Measurements from ENCODE around the gene DNAH17. TPM values are rescaled to one million over a fixed set of nuclear protein-coding genes. Genes with fewer than 3 reads are reported as not detected.

The DNAH17 gene
- polyA plus RNA-seq, 1 of the 3 experiments (the other 2 are of a cell fraction): not detected

GRCh38 chr17:78438271-78438691 is 138.9 kb downstream of the DNAH17 start:
- 74% methylated on average over 10 of the region's 10 CpGs for WGBS (ENCODE audit: low lambda C conversion rate)
- Histone ChIP-seq H3K9me3 (no peaks in the 10 kb centered on the region), H3K4me1 (ENCODE audit: control insufficient read depth in 1 of 2, insufficient read depth in 2 of 2, low read depth in 1 of 2, low read length in 1 of 2) (peaks cover 0 to 9% of the 10 kb centered on the region in 2 experiments; a peak in 1 of 4 replicates), H2AFZ (ENCODE audit: low read depth) (no peak overlapping the region), H3K27ac (ENCODE audit: low read depth in 2 of 2, low read length in 1 of 2) (no peak overlapping the region), H3K27me3 (ENCODE audit: insufficient read depth) (no peaks in the 10 kb centered on the region), H3K79me2 (ENCODE audit: insufficient read depth) (no peaks in the 10 kb centered on the region), H3K4me3 (ENCODE audit: low read depth in 2 of 2, low read length in 1 of 2) (no peak overlapping the region), H3K9me2 (no peaks in the 10 kb centered on the region), H3K36me3 (replicated peaks in 1 of 2; ENCODE audit: control insufficient read depth in 1 of 2, insufficient read depth in 2 of 2, low read length in 1 of 2) (no peaks in the 10 kb centered on the region), H3K4me2 (no peak overlapping the region), H4K20me1 (ENCODE audit: insufficient read depth) (no peaks in the 10 kb centered on the region), H3K9ac (no peak overlapping the region), H3F3A (replicated peaks; ENCODE audit: insufficient read depth) (no peaks in the 10 kb centered on the region)
- CTCF ChIA-PET: interaction anchor here (1.1 to 2.6 kb wide), 3 partner anchors 7 to 77 kb away, joined by 3 to 10 read pairs (median 3); no protein-coding TSS in a partner anchor
- POLR2A ChIA-PET: no interaction called here
- TF ChIP-seq, protein P1, sequence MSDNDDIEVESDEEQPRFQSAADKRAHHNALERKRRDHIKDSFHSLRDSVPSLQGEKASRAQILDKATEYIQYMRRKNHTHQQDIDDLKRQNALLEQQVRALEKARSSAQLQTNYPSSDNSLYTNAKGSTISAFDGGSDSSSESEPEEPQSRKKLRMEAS (IDR thresholded peaks at IDR 0.05; ENCODE audit: low read depth): no peak
- TF ChIP-seq GABPA (IDR thresholded peaks at IDR 0.05; ENCODE audit: low read depth) (no peak), TCF12 (IDR thresholded peaks at IDR 0.05) (no peak), MEF2A (IDR thresholded peaks at IDR 0.05; ENCODE audit: borderline replicate concordance, low read depth) (no peak), MXI1 (IDR thresholded peaks at IDR 0.05; ENCODE audit: low read depth, low read length) (no peak), EZH2phosphoT487 (IDR thresholded peaks at IDR 0.05; ENCODE audit: borderline replicate concordance, low read depth) (no peak), NFIC (IDR thresholded peaks at IDR 0.05; ENCODE audit: borderline replicate concordance) (no peak), USF1 (IDR thresholded peaks at IDR 0.05; ENCODE audit: borderline replicate concordance, low read depth) (no peak)
- DNase-seq: no peak

GRCh38 chr17:78437508-78438169 is 139.6 kb downstream of the DNAH17 start:
- H3K36me3 ChIP-seq (replicated peaks in 1 of 2; ENCODE audit: control insufficient read depth in 1 of 2, insufficient read depth in 2 of 2, low read length in 1 of 2): no peaks in the 10 kb centered on the region
- ChIA-PET POLR2A (interaction anchor here (0.6 kb wide), 1 partner anchor 61 kb away, joined by 4 read pairs; no protein-coding TSS in a partner anchor), CTCF (interaction anchor here (0.6 to 2.6 kb wide), 6 partner anchors 8 to 326 kb away, joined by 3 to 11 read pairs (median 6); no protein-coding TSS in a partner anchor)
- H3K9me2 ChIP-seq: no peaks in the 10 kb centered on the region
- H3K27ac ChIP-seq (ENCODE audit: low read depth in 2 of 2, low read length in 1 of 2): no peak overlapping the region
- H3K4me2 ChIP-seq: no peak overlapping the region
- H3K4me1 ChIP-seq (ENCODE audit: control insufficient read depth in 1 of 2, insufficient read depth in 2 of 2, low read depth in 1 of 2, low read length in 1 of 2): peaks cover 0 to 9% of the 10 kb centered on the region in 2 experiments; a peak in 1 of 4 replicates
- TF ChIP-seq, protein P2, sequence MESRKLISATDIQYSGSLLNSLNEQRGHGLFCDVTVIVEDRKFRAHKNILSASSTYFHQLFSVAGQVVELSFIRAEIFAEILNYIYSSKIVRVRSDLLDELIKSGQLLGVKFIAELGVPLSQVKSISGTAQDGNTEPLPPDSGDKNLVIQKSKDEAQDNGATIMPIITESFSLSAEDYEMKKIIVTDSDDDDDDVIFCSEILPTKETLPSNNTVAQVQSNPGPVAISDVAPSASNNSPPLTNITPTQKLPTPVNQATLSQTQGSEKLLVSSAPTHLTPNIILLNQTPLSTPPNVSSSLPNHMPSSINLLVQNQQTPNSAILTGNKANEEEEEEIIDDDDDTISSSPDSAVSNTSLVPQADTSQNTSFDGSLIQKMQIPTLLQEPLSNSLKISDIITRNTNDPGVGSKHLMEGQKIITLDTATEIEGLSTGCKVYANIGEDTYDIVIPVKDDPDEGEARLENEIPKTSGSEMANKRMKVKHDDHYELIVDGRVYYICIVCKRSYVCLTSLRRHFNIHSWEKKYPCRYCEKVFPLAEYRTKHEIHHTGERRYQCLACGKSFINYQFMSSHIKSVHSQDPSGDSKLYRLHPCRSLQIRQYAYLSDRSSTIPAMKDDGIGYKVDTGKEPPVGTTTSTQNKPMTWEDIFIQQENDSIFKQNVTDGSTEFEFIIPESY (IDR thresholded peaks at IDR 0.05; ENCODE audit: borderline replicate concordance, low read depth): no peak
- TF ChIP-seq TEAD4 (IDR thresholded peaks at IDR 0.05; ENCODE audit: borderline replicate concordance, insufficient read depth) (no peak), FOSL2 (IDR thresholded peaks at IDR 0.05; ENCODE audit: borderline replicate concordance, low read depth) (no peak), EP300 (IDR thresholded peaks at IDR 0.05; ENCODE audit: borderline replicate concordance in 1 of 2, low read depth in 1 of 2, low read length in 1 of 2) (no peak), TAF1 (IDR thresholded peaks at IDR 0.05; ENCODE audit: borderline replicate concordance, low read depth, low read length) (no peak), USF1 (IDR thresholded peaks at IDR 0.05; ENCODE audit: borderline replicate concordance, low read depth) (no peak), RAD21 (IDR thresholded peaks at IDR 0.05; ENCODE audit: low read length) (no peak), NFIC (IDR thresholded peaks at IDR 0.05; ENCODE audit: borderline replicate concordance) (no peak), GABPA (IDR thresholded peaks at IDR 0.05; ENCODE audit: low read depth) (no peak), RFX5 (IDR thresholded peaks at IDR 0.05; ENCODE audit: low read length) (no peak), POLR2AphosphoS5 (IDR thresholded peaks at IDR 0.05; ENCODE audit: low read depth, low read length) (no peak), MEF2A (IDR thresholded peaks at IDR 0.05; ENCODE audit: borderline replicate concordance, low read depth) (no peak)
- no peaks in the 10 kb centered on the region for H3K9me3 ChIP-seq
- H3K4me3 ChIP-seq (ENCODE audit: low read depth in 2 of 2, low read length in 1 of 2): no peak overlapping the region
- H3K79me2 ChIP-seq (ENCODE audit: insufficient read depth): no peaks in the 10 kb centered on the region
- no peaks in the 10 kb centered on the region for H4K20me1 ChIP-seq (ENCODE audit: insufficient read depth)
- 56% methylated on average over 13 of the region's 20 CpGs for WGBS (ENCODE audit: low lambda C conversion rate)
- no peak overlapping the region for H3K9ac ChIP-seq
- no peak overlapping the region for H2AFZ ChIP-seq (ENCODE audit: low read depth)
- no peaks in the 10 kb centered on the region for H3F3A ChIP-seq (replicated peaks; ENCODE audit: insufficient read depth)
- no peak for DNase-seq
- H3K27me3 ChIP-seq (ENCODE audit: insufficient read depth): no peaks in the 10 kb centered on the region

Data from SK-N-SH (cell line).